HepG2 (cell line): ENCODE measurements around the gene GLRX5. TPM values are rescaled to one million over a fixed set of nuclear protein-coding genes. Genes with fewer than 3 reads are reported as not detected.

ENCODE experiments used
- AHR ChIP-seq: IDR thresholded peaks from 2 replicates; pipeline ENCODE4 v1.6.1; 2018; ENCODE audit warnings: missing genetic modification reagents, missing compliant biosample characterization
- ARNT2 ChIP-seq: sonication (generic); formaldehyde crosslinking; IDR thresholded peaks from 2 replicates; pipeline ENCODE4 v1.8.0; 2022; ENCODE audit warnings: mild to moderate bottlenecking, low read depth, missing genetic modification reagents, moderate library complexity
- ATF2 ChIP-seq: sonication (generic); formaldehyde crosslinking; IDR thresholded peaks from 2 replicates; pipeline ENCODE4 v1.4.0; 2020; ENCODE audit warnings: missing genetic modification reagents
- ATF4 ChIP-seq, 2 experiments: fragments of 450-650 bp in 1 of 2; sonication (generic) in 1 of 2; formaldehyde crosslinking; IDR thresholded peaks; 2 replicates each; pipeline versions ENCODE4 v1.5.0 to v1.8.0; 2020 to 2022; ENCODE audit warnings: mild to moderate bottlenecking in 1 of 2, missing genetic modification reagents in 1 of 2
- BCL6 ChIP-seq: IDR thresholded peaks from 2 replicates; pipeline ENCODE4 v1.6.1; 2016; ENCODE audit warnings: missing genetic modification reagents, missing compliant biosample characterization
- CBX5 ChIP-seq: sonication (generic); formaldehyde crosslinking; IDR thresholded peaks from 2 replicates; pipeline ENCODE4 v1.4.0; 2020; ENCODE audit warnings: missing genetic modification reagents, borderline replicate concordance
- CEBPB ChIP-seq: IDR thresholded peaks from 2 replicates; pipeline ENCODE4 v1.6.1; 2011; ENCODE audit warnings: low read depth, low read length, improper control_type of control experiment, borderline replicate concordance
- ETS1 ChIP-seq: sonication (generic); formaldehyde crosslinking; IDR thresholded peaks from 2 replicates; pipeline ENCODE4 v1.4.0; 2020; ENCODE audit warnings: missing genetic modification reagents
- FOSL2 ChIP-seq: sonication (generic); formaldehyde crosslinking; IDR thresholded peaks from 2 replicates; pipeline ENCODE4 v1.4.0; 2020; ENCODE audit warnings: missing genetic modification reagents
- FOXM1 ChIP-seq: sonication (generic); formaldehyde crosslinking; IDR thresholded peaks from 2 replicates; pipeline ENCODE4 v1.5.0; 2020; ENCODE audit warnings: missing genetic modification reagents
- HNF4A ChIP-seq: sonication (generic); formaldehyde crosslinking; IDR thresholded peaks from 2 replicates; pipeline ENCODE4 v1.4.0; 2020; ENCODE audit warnings: missing genetic modification reagents
- JDP2 ChIP-seq: sonication (generic); formaldehyde crosslinking; IDR thresholded peaks from 2 replicates; pipeline ENCODE4 v1.8.1; 2022; ENCODE audit warnings: missing genetic modification reagents, borderline replicate concordance
- NR2F1 ChIP-seq, 2 experiments: fragments of 450-650 bp in 1 of 2; formaldehyde crosslinking in 1 of 2; IDR thresholded peaks; 2 replicates each; pipeline versions ENCODE4 v1.5.0 to v1.6.1; 2016 to 2020; ENCODE audit warnings: mild to moderate bottlenecking in 1 of 2, missing compliant biosample characterization in 1 of 2, missing genetic modification reagents in 1 of 2, moderate library complexity in 1 of 2
- PLRG1 ChIP-seq: fragments of 450-650 bp; conservative IDR thresholded peaks from 2 replicates; pipeline ENCODE4 v1.6.1; 2016
- SAP130 ChIP-seq: IDR thresholded peaks from 2 replicates; pipeline ENCODE4 v1.6.1; 2016; ENCODE audit warnings: low read depth
- SOX13 ChIP-seq, 3 experiments: fragments of 450-650 bp in 1 of 3; sonication (generic) in 1 of 3; formaldehyde crosslinking in 1 of 3; IDR thresholded peaks in 2 of 3; conservative IDR thresholded peaks in 1 of 3; 2 replicates each; pipeline versions ENCODE4 v1.5.0 to v1.6.1; 2016 to 2020; ENCODE audit warnings: antibody characterized with exemption in 1 of 3, mild to moderate bottlenecking in 1 of 3, missing compliant biosample characterization in 1 of 3, missing genetic modification reagents in 1 of 3, moderate library complexity in 1 of 3
- SOX5 ChIP-seq: IDR thresholded peaks from 2 replicates; pipeline ENCODE4 v1.6.1; 2016; ENCODE audit warnings: borderline replicate concordance
- TEAD3 ChIP-seq: optimal IDR thresholded peaks from 2 replicates; pipeline ENCODE3; 2016; ENCODE audit warnings: borderline replicate concordance
- ZIK1 ChIP-seq: sonication (generic); formaldehyde crosslinking; IDR thresholded peaks from 2 replicates; pipeline ENCODE4 v1.5.0; 2020; ENCODE audit warnings: mild to moderate bottlenecking, low read depth, missing genetic modification reagents, borderline replicate concordance
- ZNF496 ChIP-seq: sonication (generic); formaldehyde crosslinking; IDR thresholded peaks from 2 replicates; pipeline ENCODE4 v1.8.1; 2023; ENCODE audit warnings: mild to moderate bottlenecking, moderate library complexity, missing genetic modification reagents; ENCODE audit not compliant: insufficient replicate concordance
- ZNF609 ChIP-seq: sonication (generic); formaldehyde crosslinking; IDR thresholded peaks from 2 replicates; pipeline ENCODE4 v1.4.0; 2020; ENCODE audit warnings: mild to moderate bottlenecking, missing genetic modification reagents, borderline replicate concordance
- ZNF713 ChIP-seq: sonication (generic); formaldehyde crosslinking; IDR thresholded peaks from 2 replicates; pipeline ENCODE4 v1.4.0; 2020; ENCODE audit warnings: mild to moderate bottlenecking, missing genetic modification reagents
- polyA plus RNA-seq, 8 experiments: library from polyadenylated mRNA; depleted of rRNA in 3 of 8; stranded (reverse) in 7 of 8; unstranded in 1 of 8; fragments of >200 nt; fragmentation: Illumina TruSeq in 4 of 8; extraction: Trizol in 4 of 8; gene quantifications; 2 replicates each; pipeline versions ENCODE4 v1.2.1 to v1.2.3, GENCODE V29; 2011 to 2016; ENCODE audit warnings: low read depth in 4 of 8, missing spikeins in 1 of 8, mixed read lengths in 1 of 8; ENCODE audit not compliant: insufficient read depth in 1 of 8
- total RNA-seq, 5 experiments: library from RNA; depleted of rRNA; stranded (reverse); fragments of >200 nt; fragmentation: Illumina TruSeq; extraction: Trizol; gene quantifications; 2 replicates each; pipeline ENCODE4 v1.2.3, GENCODE V29; 2016; ENCODE audit warnings: low read depth in 1 of 5

The GLRX5 gene
- total and polyA plus RNA-seq, 2 of the 13 experiments (the other 11 are each of a cell fraction or from before 2014, with no cell fraction given): 122 to 146 TPM

- peak; percentile 45; the same call in 1 of the 2 replicates for TF ChIP-seq SOX5 (CRISPR knock-in tag)
- peak; percentile 74 for TF ChIP-seq FOSL2
- TF ChIP-seq CBX5 (CRISPR knock-in tag): 0 out of 2 replicates have a peak, but pooled peaks have one; percentile 35
- TF ChIP-seq PLRG1: no peak
- TF ChIP-seq HNF4A (CRISPR knock-in tag): peak; percentile 61
- TF ChIP-seq ZNF496 (CRISPR knock-in tag): no peak
- peak; percentile 51; the same call in 1 of the 2 replicates for TF ChIP-seq BCL6 (CRISPR knock-in tag)
- TF ChIP-seq AHR (CRISPR knock-in tag): no peak
- TF ChIP-seq SAP130 (CRISPR knock-in tag): peak; percentile 66; the same call in 1 of the 2 replicates
- 0 out of 2 replicates have a peak, but pooled peaks have one; percentile 44 for TF ChIP-seq ZNF609
- peak; percentile 97 for TF ChIP-seq TEAD3 (CRISPR knock-in tag)
- no peak for TF ChIP-seq FOXM1 (CRISPR knock-in tag)
- no peak for TF ChIP-seq JDP2 (CRISPR knock-in tag)
- TF ChIP-seq ETS1: no peak
- TF ChIP-seq CEBPB: peak; percentile 77
- TF ChIP-seq ATF2 (CRISPR knock-in tag): peak; percentile 31; the same call in 1 of the 2 replicates
- TF ChIP-seq ZNF713 (CRISPR knock-in tag): no peak
- TF ChIP-seq ARNT2 (CRISPR knock-in tag): no peak
- TF ChIP-seq SOX13 (IDR thresholded peaks at IDR 0.05): no peak
- TF ChIP-seq SOX13 (CRISPR knock-in tag; conservative IDR thresholded peaks at IDR 0.05 in 1 of 2, IDR thresholded peaks at IDR 0.05 in 1 of 2): peak in 1 of 2 experiments; percentile 63; a peak in 2 of 4 replicates
- no peak for TF ChIP-seq ZIK1
- TF ChIP-seq ATF4 (CRISPR knock-in tag; IDR thresholded peaks at IDR 0.05): peak in 1 of 2 experiments; percentile 50; a peak in 1 of 4 replicates
- peak; percentile 79; a peak in 3 of 4 replicates for TF ChIP-seq NR2F1 (CRISPR knock-in tag; IDR thresholded peaks at IDR 0.05)
Observed at GRCh38 chr14:95521001-95521400, 13.8 kb upstream of the GLRX5 start (continued).
